Neural progenitor cell (in vitro differentiated cells): ENCODE results near the gene SMIM35. TPM values are rescaled to one million over a fixed set of nuclear protein-coding genes. Genes with fewer than 3 reads are reported as not detected.
A peak's percentile ranks its signal among the peaks of the same experiment; 100 is the strongest.

Experiments used
- DNase-seq: peaks from one replicate; pipeline ENCODE4 v3.0.0-alpha.2; 2016; ENCODE audit warnings: low spot score
- H2AFZ ChIP-seq: fragments of 200-600 bp; sonication (generic); replicated peaks from 2 replicates; pipeline ENCODE4 v1.6.1; 2016; ENCODE audit warnings: antibody characterized with exemption
- H3F3A ChIP-seq: fragments of 200-600 bp; sonication (generic); 2 replicates; pipeline ENCODE4 v1.6.1; 2016; ENCODE audit warnings: antibody characterized with exemption, low read depth
- H3K27ac ChIP-seq: fragments of 200-600 bp; sonication (generic); 2 replicates; pipeline ENCODE4 v1.5.1; 2016; ENCODE audit warnings: mild to moderate bottlenecking
- H3K27me3 ChIP-seq: fragments of 200-600 bp; sonication (generic); 2 replicates; pipeline ENCODE4 v1.6.1; 2016; ENCODE audit warnings: mild to moderate bottlenecking, moderate library complexity
- H3K36me3 ChIP-seq: fragments of 200-600 bp; sonication (generic); 2 replicates; pipeline ENCODE4 v1.5.1; 2016
- H3K4me1 ChIP-seq: fragments of 200-600 bp; sonication (generic); 2 replicates; pipeline ENCODE4 v1.6.1; 2016; ENCODE audit warnings: mixed run types
- H3K4me2 ChIP-seq: fragments of 200-600 bp; sonication (generic); 2 replicates; pipeline ENCODE4 v1.6.1; 2016
- H3K4me3 ChIP-seq: fragments of 200-600 bp; sonication (generic); 2 replicates; pipeline ENCODE4 v1.5.1; 2016
- H3K79me2 ChIP-seq: fragments of 200-600 bp; sonication (generic); 2 replicates; pipeline ENCODE4 v1.6.1; 2016; ENCODE audit warnings: low read depth
- H3K9ac ChIP-seq: fragments of 200-600 bp; sonication (generic); 2 replicates; pipeline ENCODE4 v1.6.1; 2016
- H3K9me3 ChIP-seq: fragments of 200-600 bp; sonication (generic); 2 replicates; pipeline ENCODE4 v1.5.1; 2016; ENCODE audit warnings: low read depth
- H4K20me1 ChIP-seq: fragments of 200-600 bp; sonication (generic); 2 replicates; pipeline ENCODE4 v1.6.1; 2016; ENCODE audit warnings: low read depth
- H3K27ac Mint-ChIP-seq: 3 replicates; pipeline ENCODE4 v1.8.0; 2021; ENCODE audit warnings: mixed read lengths
- H3K27me3 Mint-ChIP-seq: 2 replicates; pipeline ENCODE4 v1.8.0; 2022; ENCODE audit warnings: low read depth, mild to moderate bottlenecking, inconsistent platforms, moderate library complexity, mixed read lengths; ENCODE audit not compliant: insufficient read depth
- H3K36me3 Mint-ChIP-seq: 3 replicates; pipeline ENCODE4 v1.8.0; 2021; ENCODE audit warnings: mixed read lengths
- H3K4me1 Mint-ChIP-seq: 3 replicates; pipeline ENCODE4 v1.8.0; 2021; ENCODE audit warnings: mixed read lengths
- H3K4me3 Mint-ChIP-seq: 3 replicates; pipeline ENCODE4 v1.8.0; 2021; ENCODE audit warnings: mild to moderate bottlenecking, moderate library complexity, mixed read lengths
- H3K9me3 Mint-ChIP-seq: 3 replicates; pipeline ENCODE4 v1.8.0; 2020; ENCODE audit warnings: mixed read lengths
- EZH2 ChIP-seq: fragments of 200-600 bp; sonication (generic); IDR thresholded peaks from 2 replicates; pipeline ENCODE4 v1.6.1; 2017; ENCODE audit warnings: antibody characterized with exemption, mild to moderate bottlenecking, moderate library complexity
- EZH2phosphoT487 ChIP-seq: fragments of 200-600 bp; sonication (generic); IDR thresholded peaks from 2 replicates; pipeline ENCODE4 v1.6.1; 2017; ENCODE audit warnings: antibody characterized with exemption
- total RNA-seq: library from RNA; depleted of rRNA; stranded (reverse); fragments of >200 nt; gene quantifications from 2 replicates; pipeline ENCODE4 v1.2.3, GENCODE V29; 2015; ENCODE audit warnings: low replicate concordance
- TF ChIP-seq, protein P1 (sequence below): fragments of 200-600 bp; sonication (generic); IDR thresholded peaks from 2 replicates; pipeline ENCODE4 v1.5.1; 2017; ENCODE audit warnings: antibody characterized with exemption, mild to moderate bottlenecking

SMIM35 gene
- total RNA-seq, 1 donor from 2014 or later = not detected

DNA sequence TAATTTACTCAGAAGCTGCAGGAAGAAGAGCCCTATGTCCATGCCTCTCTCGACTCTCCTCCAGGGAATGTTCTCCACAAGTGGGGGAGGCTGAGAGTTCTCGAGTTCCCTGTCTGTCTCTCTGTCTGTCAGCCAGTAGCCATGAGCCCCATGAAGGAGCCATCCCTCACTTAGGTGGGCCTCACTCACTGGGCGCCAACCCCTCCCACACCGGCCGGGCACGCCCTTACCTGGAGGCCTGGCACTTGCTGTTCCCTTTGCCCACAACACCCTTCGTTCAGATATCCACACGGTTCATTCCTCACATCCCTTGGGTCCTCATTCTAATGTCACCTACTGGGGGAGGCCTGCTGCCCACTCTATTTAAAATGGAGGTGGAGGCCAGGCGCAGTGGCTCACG lies 114.7 kb downstream of the SMIM35 start:
- TF ChIP-seq EZH2 (no peak), EZH2phosphoT487 (no peak)
- TF ChIP-seq, protein P1, sequence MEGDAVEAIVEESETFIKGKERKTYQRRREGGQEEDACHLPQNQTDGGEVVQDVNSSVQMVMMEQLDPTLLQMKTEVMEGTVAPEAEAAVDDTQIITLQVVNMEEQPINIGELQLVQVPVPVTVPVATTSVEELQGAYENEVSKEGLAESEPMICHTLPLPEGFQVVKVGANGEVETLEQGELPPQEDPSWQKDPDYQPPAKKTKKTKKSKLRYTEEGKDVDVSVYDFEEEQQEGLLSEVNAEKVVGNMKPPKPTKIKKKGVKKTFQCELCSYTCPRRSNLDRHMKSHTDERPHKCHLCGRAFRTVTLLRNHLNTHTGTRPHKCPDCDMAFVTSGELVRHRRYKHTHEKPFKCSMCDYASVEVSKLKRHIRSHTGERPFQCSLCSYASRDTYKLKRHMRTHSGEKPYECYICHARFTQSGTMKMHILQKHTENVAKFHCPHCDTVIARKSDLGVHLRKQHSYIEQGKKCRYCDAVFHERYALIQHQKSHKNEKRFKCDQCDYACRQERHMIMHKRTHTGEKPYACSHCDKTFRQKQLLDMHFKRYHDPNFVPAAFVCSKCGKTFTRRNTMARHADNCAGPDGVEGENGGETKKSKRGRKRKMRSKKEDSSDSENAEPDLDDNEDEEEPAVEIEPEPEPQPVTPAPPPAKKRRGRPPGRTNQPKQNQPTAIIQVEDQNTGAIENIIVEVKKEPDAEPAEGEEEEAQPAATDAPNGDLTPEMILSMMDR = no peak
- Histone ChIP-seq H3K27ac (no peak overlapping the region), H3K79me2 (no peaks in the 10 kb centered on the region), H3K27me3 (no peaks in the 10 kb centered on the region), H3K36me3 (no peaks in the 10 kb centered on the region), H3K4me3 (no peak overlapping the region), H3K9me3 (no peaks in the 10 kb centered on the region), H3F3A (no peaks in the 10 kb centered on the region), H3K4me2 (no peak overlapping the region), H3K4me1 (no peaks in the 10 kb centered on the region), H3K9ac (no peak overlapping the region), H2AFZ (no peak overlapping the region), H4K20me1 (no peaks in the 10 kb centered on the region)
- H3K4me1 Mint-ChIP-seq = peaks cover 3% of the 10 kb centered on the region
- no peaks in the 10 kb centered on the region for H3K9me3 Mint-ChIP-seq
- H3K36me3 Mint-ChIP-seq = no peaks in the 10 kb centered on the region
- no peak for DNase-seq
- peaks cover 5% of the 10 kb centered on the region for H3K27me3 Mint-ChIP-seq
- no peak overlapping the region for H3K4me3 Mint-ChIP-seq
- peak overlapping the region; percentile 40 for H3K27ac Mint-ChIP-seq

DNA sequence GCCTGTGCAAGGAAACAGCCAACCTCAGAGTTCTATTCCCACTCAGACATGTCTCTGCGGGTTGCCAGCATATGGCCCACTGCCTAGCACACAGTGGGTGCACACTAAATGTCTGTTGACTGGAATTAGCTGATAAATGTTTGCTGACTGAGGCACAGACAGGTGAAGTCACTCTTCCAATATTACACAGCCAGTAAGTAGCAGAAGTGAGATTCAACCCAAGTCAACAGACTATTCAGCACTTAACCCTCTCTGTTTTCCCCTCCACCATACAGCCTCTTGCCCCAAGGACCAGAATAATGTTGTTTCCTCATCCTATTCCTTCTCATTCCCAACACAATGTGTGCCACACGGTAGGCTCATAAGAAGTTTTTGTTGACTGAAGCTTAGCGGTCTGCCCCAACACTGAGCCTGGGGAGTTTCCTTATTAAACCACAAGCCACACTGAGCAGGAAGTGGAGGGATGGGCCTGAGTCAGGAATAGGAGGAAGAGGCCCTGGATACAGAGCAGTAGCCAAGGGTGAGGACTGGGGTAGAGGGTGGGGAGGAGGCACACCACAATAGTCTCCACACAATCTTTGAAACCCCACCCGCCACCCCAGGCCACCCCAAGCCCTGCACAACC lies 116.3 kb downstream of the SMIM35 start:
- H3K27ac Mint-ChIP-seq = peak overlapping the region; percentile 34

DNA sequence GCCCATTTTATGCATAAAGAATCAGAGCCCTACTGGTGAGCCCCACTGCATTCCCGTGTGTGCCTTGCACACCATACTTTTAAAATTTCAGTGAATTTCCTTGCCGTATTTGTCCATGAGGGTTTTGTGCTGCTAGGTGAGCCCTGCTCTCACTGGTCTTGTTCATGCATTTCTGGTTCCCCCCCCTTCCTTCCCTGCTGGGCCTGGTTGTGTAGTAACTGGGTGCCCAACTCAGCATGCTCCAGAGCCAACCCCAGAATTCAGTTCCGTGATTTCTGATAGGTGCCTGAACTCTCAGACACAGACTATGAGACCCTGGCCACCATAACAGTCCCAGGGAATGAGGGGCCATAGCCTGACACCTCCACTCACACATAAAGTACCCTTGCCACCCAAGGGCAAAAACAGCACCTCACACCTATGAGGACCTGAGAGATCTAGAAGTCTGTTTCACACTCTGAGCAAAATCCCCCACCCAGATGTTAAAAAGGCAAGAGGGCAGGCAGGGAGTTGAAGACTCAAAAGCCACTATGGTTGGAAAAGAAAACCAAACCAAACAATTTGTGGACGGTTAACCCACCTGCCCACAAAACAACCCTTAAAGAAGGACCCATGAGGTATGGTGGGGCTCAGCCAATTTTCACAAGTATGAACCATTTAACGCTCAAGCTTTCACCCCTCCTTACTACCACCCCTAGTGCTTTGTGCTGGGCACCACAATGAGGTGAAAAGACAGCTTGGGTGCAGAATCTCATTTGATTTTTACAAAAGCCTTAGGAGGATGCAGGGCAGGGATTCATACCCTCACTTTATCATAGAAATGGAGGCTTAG lies 117.4 kb downstream of the SMIM35 start:
- Histone ChIP-seq H3K9ac (no peak overlapping the region), H3K79me2 (no peaks in the 10 kb centered on the region), H3K4me1 (no peaks in the 10 kb centered on the region), H3K36me3 (no peaks in the 10 kb centered on the region), H2AFZ (no peak overlapping the region), H3F3A (no peaks in the 10 kb centered on the region), H4K20me1 (no peaks in the 10 kb centered on the region), H3K9me3 (no peaks in the 10 kb centered on the region), H3K4me3 (no peak overlapping the region), H3K27me3 (no peaks in the 10 kb centered on the region), H3K27ac (no peak overlapping the region), H3K4me2 (no peak overlapping the region)
- Mint-ChIP-seq H3K27me3 (peaks cover 2% of the 10 kb centered on the region), H3K27ac (no peak overlapping the region), H3K4me3 (no peak overlapping the region), H3K36me3 (no peaks in the 10 kb centered on the region), H3K9me3 (no peaks in the 10 kb centered on the region), H3K4me1 (peaks cover 3% of the 10 kb centered on the region)
- DNase-seq = no peak
- TF ChIP-seq EZH2phosphoT487 (no peak), EZH2 (no peak)
- TF ChIP-seq, protein P1 = no peak

More for the DNA sequence above, 116.3 kb downstream of the SMIM35 start:
- Histone ChIP-seq H3K4me1 (no peaks in the 10 kb centered on the region), H3K27ac (no peak overlapping the region), H3K9me3 (no peaks in the 10 kb centered on the region), H3K4me2 (no peak overlapping the region), H3K36me3 (no peaks in the 10 kb centered on the region), H3K79me2 (no peaks in the 10 kb centered on the region), H3K4me3 (no peak overlapping the region), H4K20me1 (no peaks in the 10 kb centered on the region), H3F3A (no peaks in the 10 kb centered on the region), H3K9ac (no peak overlapping the region), H3K27me3 (no peaks in the 10 kb centered on the region), H2AFZ (no peak overlapping the region)
- Mint-ChIP-seq H3K4me1 (peaks cover 3% of the 10 kb centered on the region), H3K36me3 (no peaks in the 10 kb centered on the region), H3K27me3 (peaks cover 5% of the 10 kb centered on the region), H3K4me3 (no peak overlapping the region), H3K9me3 (no peaks in the 10 kb centered on the region)
- no peak for TF ChIP-seq EZH2
- TF ChIP-seq, protein P1 = no peak
- TF ChIP-seq EZH2phosphoT487 = no peak
- no peak for DNase-seq
